HG03066 (cell line): ENCODE data around the gene CDH23.
"Not testable (repeated sequence)": the region's sequence is repeated elsewhere in the genome, so short reads cannot be mapped to it uniquely, and the experiment has no call there.

Source experiments
- ATAC-seq: cut with Tn5 transposase; IDR thresholded peaks from one replicate; pipeline ENCODE4 v1.9.1; 2021; ENCODE audit warnings: low read depth; ENCODE audit not compliant: unreplicated experiment

Gene CDH23

GRCh38 chr10:71396711-71397295 is at the start of gene CDH23:
TSS of gene CDH23 (plus strand) at chr10:71396920. CDS start at chr10:71439832, 42,912 bp downstream.
- ATAC-seq, result no peak

GRCh38 chr10:71347587-71348395 is 48.9 kb upstream of the CDH23 start:
- ATAC-seq, result no peak

GRCh38 chr10:71348850-71349249 is 47.9 kb upstream of the CDH23 start:
- ATAC-seq, result no peak

- no peak for ATAC-seq
Measured at GRCh38 chr10:71349406-71349805, 47.3 kb upstream of the CDH23 start.

GRCh38 chr10:71351087-71351486 is 45.6 kb upstream of the CDH23 start:
- ATAC-seq, result no peak

GRCh38 chr10:71351628-71352319 is 44.9 kb upstream of the CDH23 start:
- no peak for ATAC-seq

- ATAC-seq, result no peak
Measured at GRCh38 chr10:71353639-71354038, 43.1 kb upstream of the CDH23 start.

- no peak for ATAC-seq
Measured at GRCh38 chr10:71354776-71355175, 41.9 kb upstream of the CDH23 start.

GRCh38 chr10:71355886-71356285 is 40.8 kb upstream of the CDH23 start:
- ATAC-seq, result no peak

- ATAC-seq, result no peak
Measured at GRCh38 chr10:71357792-71358265, 38.9 kb upstream of the CDH23 start.

GRCh38 chr10:71358277-71358676 is 38.4 kb upstream of the CDH23 start:
- no peak for ATAC-seq

GRCh38 chr10:71358906-71359305 is 37.8 kb upstream of the CDH23 start:
- not testable (repeated sequence) for ATAC-seq

GRCh38 chr10:71359364-71360046 is 37.2 kb upstream of the CDH23 start:
- peak; percentile 73 for ATAC-seq

- ATAC-seq, result no peak
Measured at GRCh38 chr10:71360735-71361134, 36.0 kb upstream of the CDH23 start.

GRCh38 chr10:71361581-71361980 is 35.1 kb upstream of the CDH23 start:
- no peak for ATAC-seq

- ATAC-seq, result no peak
Measured at GRCh38 chr10:71362141-71362540, 34.6 kb upstream of the CDH23 start.

- ATAC-seq, result no peak
Measured at GRCh38 chr10:71363936-71364335, 32.8 kb upstream of the CDH23 start.

GRCh38 chr10:71365366-71365765 is 31.4 kb upstream of the CDH23 start:
- ATAC-seq, result no peak

GRCh38 chr10:71366690-71367089 is 30.0 kb upstream of the CDH23 start:
- ATAC-seq, result no peak

- no peak for ATAC-seq
Measured at GRCh38 chr10:71367271-71367670, 29.4 kb upstream of the CDH23 start.

GRCh38 chr10:71368176-71368575 is 28.5 kb upstream of the CDH23 start:
- ATAC-seq, result no peak
